ENCODE measurements around the gene CLDN3.
A peak's percentile ranks its signal among the peaks of the same experiment; 100 is the strongest.

CLDN3 gene

DNA sequence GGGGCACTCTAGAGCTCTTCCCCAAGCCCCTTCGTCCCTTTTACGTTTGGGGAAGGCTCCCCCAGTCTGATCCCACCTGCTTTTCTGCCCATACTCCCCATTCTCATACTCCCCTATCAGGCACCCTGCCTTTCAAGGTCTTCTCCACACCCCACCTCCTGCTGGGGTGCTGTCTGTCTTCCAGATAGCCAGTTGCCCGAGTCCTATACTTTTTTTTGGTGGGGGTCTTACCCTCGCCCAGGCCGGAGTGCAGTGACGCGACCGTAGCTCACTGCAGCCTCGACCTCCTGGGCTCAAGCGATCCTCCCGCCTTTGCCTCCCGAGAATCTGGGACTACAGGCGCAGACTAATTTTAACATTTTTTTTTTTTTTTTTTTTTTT is 30.7 kb downstream of the CLDN3 start:
- H3K4me3 ChIP-seq (ENCODE audit: low read depth, low read length) = peak overlapping the region; percentile 72
- TF ChIP-seq, protein P1, sequence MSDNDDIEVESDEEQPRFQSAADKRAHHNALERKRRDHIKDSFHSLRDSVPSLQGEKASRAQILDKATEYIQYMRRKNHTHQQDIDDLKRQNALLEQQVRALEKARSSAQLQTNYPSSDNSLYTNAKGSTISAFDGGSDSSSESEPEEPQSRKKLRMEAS (IDR thresholded peaks at IDR 0.05; ENCODE audit: low read depth, low read length) = no peak
- TF ChIP-seq MYC (IDR thresholded peaks at IDR 0.05; ENCODE audit: low read depth, low read length) = no peak
- TF ChIP-seq, protein P2, sequence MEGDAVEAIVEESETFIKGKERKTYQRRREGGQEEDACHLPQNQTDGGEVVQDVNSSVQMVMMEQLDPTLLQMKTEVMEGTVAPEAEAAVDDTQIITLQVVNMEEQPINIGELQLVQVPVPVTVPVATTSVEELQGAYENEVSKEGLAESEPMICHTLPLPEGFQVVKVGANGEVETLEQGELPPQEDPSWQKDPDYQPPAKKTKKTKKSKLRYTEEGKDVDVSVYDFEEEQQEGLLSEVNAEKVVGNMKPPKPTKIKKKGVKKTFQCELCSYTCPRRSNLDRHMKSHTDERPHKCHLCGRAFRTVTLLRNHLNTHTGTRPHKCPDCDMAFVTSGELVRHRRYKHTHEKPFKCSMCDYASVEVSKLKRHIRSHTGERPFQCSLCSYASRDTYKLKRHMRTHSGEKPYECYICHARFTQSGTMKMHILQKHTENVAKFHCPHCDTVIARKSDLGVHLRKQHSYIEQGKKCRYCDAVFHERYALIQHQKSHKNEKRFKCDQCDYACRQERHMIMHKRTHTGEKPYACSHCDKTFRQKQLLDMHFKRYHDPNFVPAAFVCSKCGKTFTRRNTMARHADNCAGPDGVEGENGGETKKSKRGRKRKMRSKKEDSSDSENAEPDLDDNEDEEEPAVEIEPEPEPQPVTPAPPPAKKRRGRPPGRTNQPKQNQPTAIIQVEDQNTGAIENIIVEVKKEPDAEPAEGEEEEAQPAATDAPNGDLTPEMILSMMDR (IDR thresholded peaks at IDR 0.05; ENCODE audit: low read depth, low read length) = no peak
- TF ChIP-seq POLR2A (IDR thresholded peaks at IDR 0.05; ENCODE audit: extremely low read depth, insufficient read length) = no peak
- DNase-seq (ENCODE audit: low read depth) = no peak

DNA sequence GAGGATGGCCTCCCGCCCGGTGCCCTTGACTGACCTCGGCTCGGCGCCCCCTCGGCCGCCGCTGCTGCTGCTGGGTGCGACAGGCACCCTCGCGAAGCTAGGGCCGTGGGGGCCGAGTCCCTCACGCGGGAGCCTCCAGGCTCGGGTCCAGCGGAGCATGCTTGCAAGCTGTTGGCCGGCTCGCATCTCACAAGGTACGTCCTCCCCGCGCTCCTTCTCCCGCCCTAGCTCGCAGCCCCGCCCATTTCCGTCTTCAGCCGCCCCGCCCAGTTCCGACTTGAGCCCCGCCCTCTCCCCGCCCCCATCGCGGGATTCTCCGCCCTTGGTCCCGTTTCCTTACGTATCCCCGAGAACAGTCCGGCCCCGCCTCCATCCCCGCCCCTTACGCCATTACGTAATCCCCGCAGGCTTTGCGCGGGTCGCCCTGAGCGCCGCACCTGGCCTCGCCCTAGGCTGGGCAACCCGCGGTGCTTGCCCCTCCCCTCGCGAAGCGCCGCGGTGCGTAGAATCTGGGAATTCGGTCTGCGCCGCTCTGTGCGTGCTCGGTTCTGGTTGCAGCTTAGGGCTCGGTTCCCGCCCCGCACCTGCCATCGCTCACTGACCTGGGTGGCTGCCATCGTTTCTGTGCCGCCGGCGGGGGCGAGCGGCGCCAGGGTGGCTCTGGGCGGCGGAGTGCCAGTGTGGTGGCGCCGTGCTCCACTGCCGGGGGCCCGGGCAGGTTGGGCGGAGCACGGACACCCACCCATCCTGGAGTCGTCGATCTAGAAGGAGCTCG is 31.3 kb downstream of the CLDN3 start, which contains the start of gene ABHD11:
TSS of gene ABHD11 (minus strand) at position 191 of the 775 bp plus-strand sequence. CDS start at position 159, 32 bp downstream.
- peak within 1 kb of the TSS; percentile 76 for H3K4me3 ChIP-seq (ENCODE audit: low read depth, low read length)
- DNase-seq (ENCODE audit: low read depth) = peak; percentile 98
- TF ChIP-seq, protein P1 (IDR thresholded peaks at IDR 0.05; ENCODE audit: low read depth, low read length) = peak; percentile 73
- peak; percentile 42; the same call in 1 of the 2 replicates for TF ChIP-seq MYC (IDR thresholded peaks at IDR 0.05; ENCODE audit: low read depth, low read length)
- TF ChIP-seq, protein P2 (IDR thresholded peaks at IDR 0.05; ENCODE audit: low read depth, low read length) = no peak
- peak; percentile 94 for TF ChIP-seq POLR2A (IDR thresholded peaks at IDR 0.05; ENCODE audit: extremely low read depth, insufficient read length)

DNA sequence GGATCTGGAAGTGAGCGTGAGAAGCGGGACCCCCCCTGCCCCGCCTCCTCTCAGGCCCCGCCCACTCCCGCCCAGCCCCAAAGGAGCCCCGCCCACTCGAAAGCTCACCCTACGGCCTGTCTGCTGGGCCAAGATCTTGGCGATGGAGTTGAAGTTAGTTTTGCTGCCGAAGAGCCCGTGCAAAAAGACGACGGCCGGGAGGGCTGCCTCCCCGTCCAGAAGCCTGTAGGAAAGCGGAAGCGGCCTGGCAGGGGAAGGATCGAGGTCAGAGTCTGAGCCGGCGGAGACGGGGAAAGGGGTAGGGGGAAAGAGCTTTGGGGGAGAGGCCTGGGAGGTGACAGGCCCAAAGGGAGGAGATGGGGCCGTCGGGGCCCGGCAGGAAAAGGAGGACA is 31.9 kb downstream of the CLDN3 start:
- peak; percentile 80 for DNase-seq (ENCODE audit: low read depth)
- peak overlapping the region; percentile 76 for H3K4me3 ChIP-seq (ENCODE audit: low read depth, low read length)
- 0 out of 2 replicates have a peak, but pooled peaks have one; percentile 4 for TF ChIP-seq MYC (IDR thresholded peaks at IDR 0.05; ENCODE audit: low read depth, low read length)
- TF ChIP-seq, protein P1 (IDR thresholded peaks at IDR 0.05; ENCODE audit: low read depth, low read length) = no peak
- TF ChIP-seq, protein P2 (IDR thresholded peaks at IDR 0.05; ENCODE audit: low read depth, low read length) = no peak

DNA sequence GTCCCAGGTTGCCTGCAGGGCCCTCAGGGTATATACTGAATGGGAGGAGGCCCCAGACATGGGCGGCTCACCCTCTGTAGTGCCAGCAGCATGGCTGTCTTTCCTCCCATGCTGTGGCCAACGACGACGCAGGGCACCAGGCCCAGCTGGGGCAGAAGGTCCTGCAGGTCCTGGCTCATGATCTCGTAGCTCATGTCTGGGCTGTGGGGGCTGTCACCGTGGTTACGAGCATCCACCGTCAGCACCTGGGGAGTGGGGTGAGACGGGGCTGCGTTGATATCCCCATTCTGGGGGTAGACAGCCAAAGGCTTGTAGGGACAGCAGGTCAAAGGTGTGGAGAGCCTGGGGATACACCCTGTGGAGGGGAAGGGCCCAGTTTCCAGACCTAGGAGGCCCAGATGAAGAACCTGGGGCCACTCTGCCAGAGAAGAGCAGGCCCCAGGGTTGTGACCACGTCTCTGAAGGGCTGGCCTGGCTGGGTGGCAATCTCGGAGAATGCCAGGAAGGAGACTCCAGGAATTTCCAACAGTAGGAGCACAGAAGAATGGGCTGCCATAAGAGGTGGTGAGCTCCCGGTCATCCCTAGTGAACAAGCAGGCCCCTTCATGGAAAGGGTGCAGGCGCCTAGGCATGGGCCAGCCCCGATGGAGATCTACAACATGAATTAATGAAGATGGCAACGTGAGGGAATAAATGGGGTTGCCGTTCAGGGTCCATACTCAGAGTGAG is 32.4 kb downstream of the CLDN3 start:
- DNase-seq (ENCODE audit: low read depth) = no peak
- TF ChIP-seq MYC (IDR thresholded peaks at IDR 0.05; ENCODE audit: low read depth, low read length) (no peak), POLR2A (IDR thresholded peaks at IDR 0.05; ENCODE audit: extremely low read depth, insufficient read length) (no peak)
- TF ChIP-seq, protein P1 (IDR thresholded peaks at IDR 0.05; ENCODE audit: low read depth, low read length) = no peak
- TF ChIP-seq, protein P2 (IDR thresholded peaks at IDR 0.05; ENCODE audit: low read depth, low read length) = no peak
- H3K4me3 ChIP-seq (ENCODE audit: low read depth, low read length) = peak overlapping the region; percentile 76

DNA sequence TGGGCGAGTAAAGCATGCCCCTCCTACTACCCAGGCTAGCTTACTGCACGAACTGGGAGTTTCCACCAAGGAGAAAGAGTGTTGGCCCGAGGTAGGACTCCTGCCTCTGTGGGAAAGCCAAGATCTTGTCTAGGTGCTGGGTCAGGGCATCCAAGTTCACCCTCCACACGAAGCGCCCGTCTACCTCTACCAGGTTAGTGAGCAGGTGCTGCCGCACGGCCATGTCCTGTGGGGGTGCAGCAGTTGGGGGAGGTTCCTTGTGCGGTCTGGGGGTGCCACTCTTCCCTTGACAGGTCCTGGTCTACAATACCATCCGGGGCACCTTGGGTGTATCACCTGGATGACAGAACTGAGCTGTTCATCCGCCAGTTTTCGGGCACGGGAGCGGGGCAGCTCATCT is 33.2 kb downstream of the CLDN3 start:
- no peak overlapping the region for H3K4me3 ChIP-seq (ENCODE audit: low read depth, low read length)
- no peak for DNase-seq (ENCODE audit: low read depth)
- no peak for TF ChIP-seq POLR2A (IDR thresholded peaks at IDR 0.05; ENCODE audit: extremely low read depth, insufficient read length)
- TF ChIP-seq MYC (IDR thresholded peaks at IDR 0.05; ENCODE audit: low read depth, low read length) = no peak
- TF ChIP-seq, protein P2 (IDR thresholded peaks at IDR 0.05; ENCODE audit: low read depth, low read length) = no peak
- TF ChIP-seq, protein P1 (IDR thresholded peaks at IDR 0.05; ENCODE audit: low read depth, low read length) = no peak

Data from NB4 (cell line).